GM21423 (cell line): ENCODE measurements around the gene PACSIN1.

Experiments
- ATAC-seq: cut with Tn5 transposase; IDR thresholded peaks from one replicate; pipeline ENCODE4 v1.9.1; 2021; ENCODE audit warnings: mild to moderate bottlenecking, moderate library complexity; ENCODE audit not compliant: unreplicated experiment

PACSIN1 gene

DNA sequence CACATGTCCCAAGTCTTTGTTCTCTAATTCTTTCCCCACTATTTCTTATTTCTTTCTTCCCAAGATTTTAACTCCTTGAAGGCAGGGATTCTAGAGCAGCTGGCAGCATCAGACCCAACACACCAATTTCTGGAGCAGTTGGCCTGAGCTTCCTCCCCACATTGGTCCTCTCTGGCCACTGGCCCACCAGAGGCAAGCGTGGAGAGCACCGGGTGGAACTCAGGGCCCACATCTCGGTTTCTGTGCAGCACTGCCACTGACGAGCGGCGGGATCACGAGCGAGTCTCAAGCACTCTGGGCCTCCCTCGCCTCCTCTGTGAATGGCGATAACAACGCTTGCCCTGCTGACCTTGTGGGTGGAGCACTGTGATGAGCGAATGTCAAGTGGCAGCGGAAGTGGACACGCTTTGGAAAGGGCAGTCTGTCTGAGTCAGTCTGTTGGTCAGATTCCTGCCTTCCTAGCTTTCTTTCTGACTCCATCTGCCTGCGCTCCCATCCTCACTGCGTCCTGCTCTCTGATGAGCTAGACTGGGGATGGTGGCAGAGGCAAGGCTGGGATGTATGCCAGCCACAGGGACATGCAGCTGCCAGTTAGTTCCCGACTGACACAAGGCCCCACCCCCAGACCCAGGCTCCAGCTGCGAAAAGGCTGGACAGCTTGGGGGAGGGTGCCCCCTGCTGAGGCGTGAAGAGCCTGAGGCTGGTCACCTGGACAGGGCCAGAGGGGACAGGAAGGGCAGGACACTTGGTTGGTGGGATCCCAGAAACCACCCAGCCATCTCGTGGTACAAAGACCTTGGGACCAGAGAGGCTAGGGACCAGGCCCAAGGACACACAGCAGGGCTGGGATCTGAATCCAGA lies 94.7 kb downstream of the PACSIN1 start:
- ATAC-seq: no peak

DNA sequence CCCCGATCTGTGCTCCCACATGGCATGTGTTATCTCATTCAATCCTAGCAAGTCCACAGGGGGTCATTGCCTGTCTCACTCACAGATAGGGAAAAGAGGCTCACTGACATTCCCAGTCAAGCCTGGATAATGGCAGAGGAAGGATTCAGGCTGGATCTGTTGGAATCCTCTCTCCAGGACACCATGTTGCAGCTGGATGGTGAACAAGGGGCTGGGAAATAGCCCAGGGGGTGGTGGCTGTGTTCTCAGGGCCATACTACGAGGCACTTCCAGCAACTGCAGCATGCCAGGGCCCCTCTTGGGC lies 95.3 kb downstream of the PACSIN1 start:
- ATAC-seq: no peak

DNA sequence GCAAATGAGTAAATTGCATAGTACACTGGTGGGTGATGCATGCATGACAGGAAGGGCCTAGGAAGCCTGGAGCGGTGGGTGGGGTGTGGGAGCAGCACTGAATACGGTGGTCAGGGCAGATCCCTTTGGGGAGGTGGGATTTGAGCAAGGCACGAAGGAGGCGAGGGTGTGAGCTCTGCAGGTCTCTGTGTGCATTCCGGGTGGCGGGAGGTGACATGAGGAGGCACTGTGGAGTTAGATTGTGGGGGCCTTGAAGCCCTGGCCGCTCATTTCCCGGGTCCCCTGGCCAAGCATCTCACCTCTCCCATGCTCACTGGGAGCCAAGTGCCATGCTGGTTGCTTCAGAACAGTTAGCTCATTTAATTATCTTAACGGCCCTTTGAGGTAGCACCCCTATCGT lies 96.5 kb downstream of the PACSIN1 start:
- ATAC-seq: no peak

DNA sequence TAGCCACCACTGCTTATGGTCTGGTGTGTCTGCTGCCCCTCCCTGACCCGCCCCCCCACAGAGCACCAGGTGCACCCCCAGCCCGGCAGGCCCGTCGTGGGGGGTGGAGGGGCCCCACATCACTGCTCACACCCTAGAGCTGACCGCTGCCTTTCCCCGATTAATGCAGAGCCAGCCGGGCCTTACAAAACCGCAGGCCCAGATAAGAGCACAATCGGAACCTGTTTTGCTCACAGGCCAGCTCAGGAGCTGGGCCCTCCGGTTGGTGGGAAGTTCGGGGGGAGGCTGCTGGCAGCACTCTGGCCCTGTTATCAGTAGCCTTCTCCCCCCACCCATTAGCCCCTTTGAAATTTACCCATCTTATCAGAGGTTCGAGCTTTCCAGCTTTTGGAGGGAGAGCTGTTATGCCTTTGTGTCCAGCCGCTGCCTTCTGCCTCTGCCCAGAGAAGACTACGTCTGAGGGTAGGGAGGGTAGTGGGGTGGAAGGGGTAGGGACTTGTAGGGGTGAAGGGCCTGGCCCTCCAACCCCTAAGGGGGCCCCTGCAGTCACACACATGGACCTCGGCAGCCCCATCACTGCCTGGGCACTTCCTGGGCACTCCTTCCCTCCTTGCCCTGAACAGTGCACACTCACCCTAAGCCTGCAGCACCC lies 97.1 kb downstream of the PACSIN1 start:
- no peak for ATAC-seq

DNA sequence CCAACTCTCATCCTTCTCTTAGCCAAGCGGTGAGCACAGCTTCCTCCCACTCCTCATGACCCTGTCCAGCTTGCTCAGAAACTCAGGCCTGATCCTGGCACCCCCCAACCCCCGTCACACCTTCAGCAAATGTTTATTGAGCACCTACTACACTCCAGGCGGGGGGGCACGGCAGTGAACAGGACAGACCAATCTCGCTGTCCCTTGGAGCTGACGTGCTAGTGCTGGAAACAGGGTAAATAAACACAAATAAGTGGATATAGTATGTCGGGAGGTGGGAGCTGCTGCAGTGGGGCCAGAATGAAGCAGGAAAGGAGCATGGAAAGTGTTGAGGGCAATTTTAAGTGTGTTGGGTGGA lies 97.6 kb downstream of the PACSIN1 start:
- no peak for ATAC-seq

DNA sequence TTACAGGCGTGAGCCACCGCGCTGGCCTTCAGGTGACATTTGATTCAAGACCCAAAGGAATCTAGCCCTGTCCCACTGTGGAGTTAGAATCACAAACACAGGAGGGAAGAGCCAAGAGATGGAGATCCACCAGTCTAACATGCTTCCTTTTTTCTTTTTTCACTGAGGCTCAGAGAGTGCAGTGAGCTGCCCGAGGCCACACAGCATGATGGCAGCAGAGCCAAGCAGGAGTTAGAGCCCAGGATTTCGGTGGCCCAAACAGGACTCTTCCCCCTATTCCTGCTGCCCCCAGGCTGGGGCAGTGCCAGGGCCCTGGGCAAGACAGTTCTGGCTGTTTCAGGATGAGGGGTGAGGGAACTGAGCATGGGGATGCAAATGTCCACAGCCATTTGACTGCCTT lies 98.3 kb downstream of the PACSIN1 start:
- no peak for ATAC-seq

DNA sequence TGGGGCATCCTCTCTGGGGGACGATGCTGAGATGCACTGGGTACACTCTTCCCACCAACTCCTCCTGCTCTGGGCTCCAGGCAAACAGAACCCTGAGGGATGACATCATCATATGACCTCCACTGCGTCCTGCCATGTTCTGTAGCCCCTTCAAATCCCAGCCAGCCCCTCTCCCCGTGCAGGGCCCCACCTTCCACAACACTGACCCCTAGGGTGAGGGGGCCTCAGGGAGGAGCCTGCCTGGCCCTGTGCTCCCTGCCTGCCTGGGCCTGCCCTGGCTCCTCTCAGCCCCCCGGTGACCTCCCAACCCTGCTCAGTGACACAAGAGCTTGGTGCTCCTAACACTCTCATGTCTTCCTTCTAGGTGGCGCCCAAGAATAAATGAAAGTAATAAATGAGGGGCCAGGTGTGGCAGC lies 99.9 kb downstream of the PACSIN1 start:
- ATAC-seq: no peak

DNA sequence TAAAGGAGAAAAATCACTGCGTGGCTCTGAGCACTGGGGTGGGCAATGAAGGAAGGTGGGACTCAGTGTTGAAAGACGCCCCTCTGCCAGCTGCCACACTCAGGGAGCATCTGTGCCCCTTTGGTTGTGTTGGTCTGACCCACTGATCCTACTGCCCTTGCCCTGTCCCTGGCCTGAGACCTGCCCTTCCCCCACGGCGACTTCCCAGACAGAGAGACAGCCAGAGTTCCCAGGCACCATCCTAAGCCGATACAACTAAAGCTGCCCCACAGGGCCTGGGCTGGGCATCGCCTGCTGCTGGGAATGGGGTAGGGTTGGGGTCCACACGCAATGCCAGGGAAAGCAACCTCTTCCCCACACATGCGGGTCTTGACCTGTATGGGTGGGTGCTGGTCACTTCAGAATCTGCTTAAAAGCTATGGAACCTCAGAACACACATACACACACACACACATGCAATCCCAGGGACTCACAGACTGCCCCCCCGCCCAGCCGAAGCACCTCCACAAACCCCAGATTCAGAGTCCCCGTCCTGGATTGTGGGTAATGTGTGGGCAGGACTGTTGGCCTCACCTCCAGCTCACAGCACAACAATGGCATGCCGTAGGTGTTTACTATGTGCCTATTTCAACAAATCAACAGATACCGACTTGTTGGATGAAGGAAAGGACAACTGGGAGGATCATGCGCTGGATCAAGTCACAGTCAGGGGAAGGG lies 101.1 kb downstream of the PACSIN1 start:
- ATAC-seq: no peak

DNA sequence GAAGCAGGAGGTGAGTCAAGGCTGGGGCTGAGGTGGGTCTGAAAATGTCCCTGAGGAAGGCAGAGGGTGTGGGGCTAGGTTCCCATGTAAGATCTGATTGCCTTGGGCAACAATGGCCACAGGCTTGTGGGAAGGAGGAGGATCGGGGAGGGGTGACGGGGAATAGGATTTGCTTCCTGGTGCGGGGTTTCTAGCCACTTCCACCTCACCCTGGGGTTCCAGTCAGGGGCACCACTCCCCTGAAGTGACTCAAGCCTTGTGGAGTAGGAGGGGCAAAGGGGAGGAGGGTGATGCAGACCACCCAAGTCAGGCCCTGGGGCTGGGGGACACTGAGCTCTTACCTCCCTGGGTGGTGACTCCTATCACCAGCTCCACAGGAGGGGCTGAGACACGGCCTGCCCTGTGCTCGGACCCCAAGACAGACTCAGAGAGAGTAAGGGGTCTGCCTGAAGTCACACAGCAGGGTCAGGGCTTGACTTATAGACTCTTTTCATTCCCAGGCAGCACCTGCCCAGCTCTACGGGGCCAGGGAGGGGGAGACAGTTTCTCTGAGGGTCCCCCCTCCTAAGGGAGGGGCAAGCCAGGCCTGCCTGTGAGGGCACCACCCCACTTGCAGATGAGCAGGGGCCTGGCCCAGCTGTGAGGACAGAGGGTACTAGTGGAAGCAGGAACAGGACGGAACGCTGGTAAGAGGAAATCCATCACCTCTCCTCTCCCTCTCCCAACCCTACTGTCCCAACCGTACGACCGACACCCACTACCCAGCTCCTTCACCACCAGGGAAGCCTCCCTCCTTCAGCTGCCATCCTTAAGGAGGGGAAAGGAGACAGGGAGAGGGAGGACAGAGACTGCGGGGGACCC lies 102.7 kb downstream of the PACSIN1 start:
- no peak for ATAC-seq

DNA sequence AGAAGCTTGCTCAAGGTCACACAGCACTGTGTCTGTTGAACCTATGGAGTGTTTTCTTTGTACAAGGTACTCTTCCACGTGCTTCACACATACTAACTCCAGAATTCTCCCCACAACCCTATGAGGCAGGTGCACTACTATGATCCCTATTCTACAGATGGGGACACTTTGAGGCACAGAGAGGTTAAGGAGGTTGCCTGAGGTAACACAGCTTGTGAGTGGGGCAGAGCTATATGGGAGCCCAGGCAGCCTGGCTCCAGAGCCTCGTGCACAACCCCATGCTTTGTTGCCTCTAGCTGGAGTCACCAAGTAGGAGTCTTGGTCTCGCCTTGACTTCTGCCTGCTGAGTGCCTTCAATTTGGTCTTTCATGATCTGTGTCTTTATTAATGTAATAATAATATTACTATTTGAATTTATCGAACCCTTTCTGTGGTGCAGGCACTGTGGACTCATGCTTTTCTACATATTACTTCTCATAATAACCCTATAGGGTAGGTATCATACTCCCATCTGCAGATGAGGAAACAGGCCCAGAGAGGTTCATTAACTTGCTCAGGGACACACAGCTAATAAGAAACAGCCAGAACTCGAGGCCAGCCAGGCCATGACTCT lies 103.6 kb downstream of the PACSIN1 start:
- ATAC-seq: no peak

DNA sequence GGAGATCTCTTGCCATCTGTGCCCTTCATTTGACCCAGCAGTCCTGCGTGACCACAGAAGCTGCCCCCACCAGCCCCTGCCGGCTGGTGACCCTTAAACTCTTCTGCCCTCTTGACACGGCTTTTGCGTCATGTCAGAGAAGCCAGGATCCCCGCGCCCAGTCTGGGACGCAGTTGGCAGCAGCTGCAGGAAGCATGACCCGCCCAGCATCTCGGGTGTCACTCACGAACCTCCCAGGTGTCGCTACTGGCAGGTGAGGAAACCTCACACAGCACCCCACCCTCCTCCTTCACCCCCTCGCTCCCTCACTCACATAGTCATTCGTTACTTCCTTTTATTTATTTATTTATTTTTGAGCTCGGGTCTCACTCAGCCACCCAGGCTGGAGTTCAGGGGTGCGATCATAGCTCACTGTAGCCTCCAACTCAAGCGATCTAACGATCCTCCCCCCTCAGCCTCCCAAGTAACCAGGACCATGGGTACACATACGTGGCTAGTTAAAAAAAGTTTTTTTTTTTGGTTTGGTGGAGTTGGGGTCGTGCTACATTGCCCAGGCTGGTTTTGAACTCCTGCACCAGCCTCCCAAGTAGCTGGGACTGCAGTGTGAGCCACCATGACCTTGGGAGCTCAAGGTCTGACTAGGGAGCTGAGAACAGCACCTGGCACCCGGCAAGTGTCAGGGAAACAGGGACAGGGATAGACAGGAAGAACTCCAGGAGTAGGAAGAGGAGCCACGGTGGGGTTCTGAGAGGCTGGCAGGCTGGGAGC lies 104.4 kb downstream of the PACSIN1 start:
- no peak for ATAC-seq

DNA sequence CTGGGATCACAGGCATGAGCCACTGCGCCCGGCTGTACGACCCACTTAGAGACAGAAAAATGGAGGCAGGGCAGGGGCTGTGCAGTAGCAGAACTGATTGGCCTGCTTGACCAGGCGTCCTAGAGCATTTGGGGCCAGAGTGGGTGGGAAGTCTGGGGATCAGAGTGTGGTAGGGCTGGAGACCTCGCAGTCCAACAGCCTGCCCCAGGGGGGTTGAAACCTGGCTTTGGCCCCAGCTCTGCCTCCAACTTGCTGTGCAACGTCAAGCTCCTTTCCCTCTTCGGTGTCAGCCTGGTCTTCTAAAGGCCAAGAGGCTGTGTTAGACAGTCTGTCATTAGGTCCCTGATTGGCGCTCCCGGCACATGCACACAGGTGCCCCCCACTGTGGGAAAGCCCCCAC lies 105.5 kb downstream of the PACSIN1 start:
- ATAC-seq: no peak

DNA sequence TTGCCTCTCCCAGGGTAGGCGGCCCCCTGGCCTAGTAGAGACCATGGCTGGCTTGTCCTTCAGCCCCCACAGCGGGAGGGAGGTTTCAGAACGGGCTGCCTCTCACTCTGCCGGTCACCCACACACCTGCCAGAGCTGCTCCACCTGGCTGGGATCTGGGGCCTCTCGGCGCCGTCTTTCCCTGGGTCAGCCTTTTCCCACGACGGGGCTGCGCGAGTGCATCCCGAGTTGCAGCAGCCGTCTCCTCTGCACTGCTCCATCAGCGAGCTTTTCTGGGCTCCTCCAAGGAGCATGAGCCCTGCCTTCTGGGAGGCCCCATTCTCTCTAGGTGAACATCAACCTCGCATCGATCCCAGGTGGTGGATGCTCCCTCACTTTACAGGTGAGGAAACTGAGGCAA lies 106.1 kb downstream of the PACSIN1 start:
- ATAC-seq: no peak

DNA sequence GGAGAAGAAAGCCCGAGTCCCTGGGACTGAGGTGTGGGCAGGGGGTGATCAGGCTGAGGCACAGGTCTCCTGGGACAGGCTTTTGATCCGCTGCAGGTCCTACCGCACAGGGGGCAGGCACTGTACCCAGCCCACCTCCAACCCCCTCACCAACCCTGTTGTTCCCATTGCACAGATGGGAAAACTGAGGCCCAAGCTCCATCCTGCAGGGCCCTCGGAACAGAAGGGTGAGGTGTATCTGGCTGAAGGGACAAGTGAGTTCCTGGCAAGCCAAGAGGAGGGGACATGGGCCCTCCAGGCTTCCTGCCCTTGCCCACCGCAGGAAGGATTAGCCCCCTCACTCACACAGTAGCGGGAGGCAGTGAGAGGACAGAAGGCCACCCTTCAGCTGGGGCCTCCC lies 106.7 kb downstream of the PACSIN1 start:
- no peak for ATAC-seq

DNA sequence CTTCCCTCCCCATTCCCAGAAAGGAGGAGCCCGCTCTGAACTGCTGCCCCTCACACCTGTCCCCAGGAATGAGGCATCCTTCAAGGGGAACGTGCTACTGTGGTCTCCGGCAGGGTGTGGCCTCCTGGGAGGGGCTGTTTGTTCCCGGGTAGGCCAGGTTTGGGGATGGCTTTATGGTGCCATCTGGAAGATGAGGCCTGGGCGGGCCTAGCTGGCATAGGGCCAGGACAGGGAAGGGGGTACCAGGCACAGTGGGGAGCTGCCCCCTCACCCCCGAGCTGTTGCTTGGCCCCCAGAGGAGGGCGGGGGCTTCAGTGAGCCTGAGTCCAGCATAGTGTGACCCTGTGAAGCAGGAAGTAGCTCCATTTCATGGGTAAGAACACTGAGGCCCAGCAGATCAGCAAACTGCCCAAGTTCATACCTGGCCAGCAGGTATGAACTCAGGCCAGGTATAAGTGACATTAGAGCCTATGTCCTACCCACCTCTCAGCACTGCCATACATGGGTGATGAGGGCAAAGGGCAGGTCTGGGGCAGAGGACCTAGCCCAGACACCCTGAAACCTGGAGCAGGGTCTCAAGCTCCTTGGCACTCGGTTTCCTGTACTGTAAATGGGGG lies 107.8 kb downstream of the PACSIN1 start:
- no peak for ATAC-seq

DNA sequence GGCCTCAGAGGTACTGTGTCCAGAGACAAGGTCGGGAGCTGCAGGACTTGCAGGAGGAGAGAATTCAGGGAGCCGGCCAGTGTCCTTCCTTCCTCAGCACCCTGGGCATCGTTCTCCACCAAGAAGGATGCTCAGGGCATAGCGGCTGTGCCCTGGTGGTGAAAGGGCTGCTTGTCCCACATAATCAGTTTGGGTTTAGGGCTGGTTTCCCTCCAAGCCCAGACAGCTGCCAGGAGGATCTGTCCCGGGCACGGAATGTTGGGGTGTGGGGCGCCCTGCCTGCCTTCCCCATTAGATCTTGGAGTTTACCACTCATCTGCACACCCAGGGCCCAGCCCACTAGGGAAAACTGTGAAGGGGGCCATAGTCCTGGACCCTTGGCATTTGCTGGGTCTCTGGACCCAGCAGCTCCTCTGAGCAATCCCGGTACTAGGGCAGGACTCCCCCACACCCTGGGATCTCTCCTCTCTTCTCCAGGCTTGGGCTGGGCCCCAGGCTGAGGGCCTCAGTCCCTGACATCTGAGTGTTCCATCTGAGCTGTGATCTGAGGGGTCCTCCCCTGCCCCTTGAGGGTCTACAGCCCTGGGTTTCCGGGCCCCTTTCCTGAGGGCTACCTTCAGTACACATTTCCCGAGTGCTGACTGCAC lies 108.9 kb downstream of the PACSIN1 start:
- ATAC-seq: no peak

DNA sequence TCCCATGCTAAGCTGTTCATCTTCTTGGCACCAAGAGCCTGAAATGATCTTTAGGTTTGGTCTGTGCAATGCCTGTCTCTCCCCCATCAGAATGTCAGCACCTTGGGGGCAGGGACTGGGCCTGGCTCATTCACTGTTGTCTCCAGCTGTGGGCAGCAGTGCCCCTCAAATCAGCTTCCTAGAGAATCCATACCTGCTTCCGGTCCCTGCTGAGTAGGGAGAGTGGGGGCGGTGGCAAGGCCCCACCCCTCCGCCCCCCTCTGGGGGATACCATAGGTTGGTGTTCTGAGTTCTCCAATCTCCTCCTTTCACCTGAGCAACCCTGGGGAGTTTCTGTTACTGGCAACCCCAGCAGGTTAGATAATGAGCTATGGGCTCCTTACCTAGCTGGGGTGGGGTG lies 109.5 kb downstream of the PACSIN1 start:
- ATAC-seq: no peak

DNA sequence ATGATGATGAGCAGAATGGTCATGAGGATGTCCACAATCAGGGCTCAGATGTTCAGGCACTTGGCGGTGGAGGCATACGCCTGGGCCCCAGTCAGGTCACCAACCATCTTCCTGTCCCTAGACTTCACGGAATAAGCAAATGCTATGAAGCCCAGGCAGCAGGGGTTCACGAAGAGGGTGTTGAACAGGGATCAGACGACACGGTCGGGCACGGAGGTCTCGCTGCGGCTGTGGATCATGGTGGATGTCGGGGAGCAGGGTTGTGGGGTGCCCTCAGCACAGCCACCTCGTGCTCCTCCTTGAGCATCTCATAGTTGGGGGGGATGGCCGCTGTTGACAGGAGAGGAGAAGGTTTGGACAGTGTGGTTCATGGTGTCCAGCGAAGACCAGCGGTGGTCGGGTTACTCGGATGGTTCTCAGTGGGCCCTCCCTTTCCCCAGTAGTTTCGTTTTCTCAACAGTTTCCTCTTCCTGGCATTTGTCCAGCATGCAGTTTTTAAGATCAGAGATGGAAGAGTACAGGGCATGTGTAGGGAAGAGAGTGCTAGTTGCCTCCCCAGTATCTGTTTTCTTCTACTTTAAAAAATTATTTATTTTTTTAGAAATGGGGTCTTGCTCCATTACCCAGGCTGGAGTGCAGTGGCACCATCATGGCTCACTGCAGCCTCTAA lies 110.5 kb downstream of the PACSIN1 start:
- ATAC-seq: no peak
